DLD1 (cell line): ENCODE data around the gene UPK3BL2.
"Not testable (repeated sequence)": the region's sequence is repeated elsewhere in the genome, so short reads cannot be mapped to it uniquely, and the experiment has no call there.

Source experiments
- in situ Hi-C: cut with HindIII; loops from 2 replicates; pipeline ENCODE4 v1.10.0; 2017; ENCODE audit warnings: low sequenced_read_pairs

UPK3BL2 gene

GRCh38 chr7:102532127-102532526 lies 11.4 kb downstream of the UPK3BL2 start:
- in situ Hi-C loops, result not testable (repeated sequence)

- in situ Hi-C loops, result not testable (repeated sequence)
Measured at GRCh38 chr7:102531583-102531982, 11.9 kb downstream of the UPK3BL2 start.

- in situ Hi-C loops, result not testable (repeated sequence)
Measured at GRCh38 chr7:102527822-102528793, 15.4 kb downstream of the UPK3BL2 start.

- in situ Hi-C loops, result not testable (repeated sequence)
Measured at GRCh38 chr7:102527182-102527581, 16.3 kb downstream of the UPK3BL2 start.

GRCh38 chr7:102524803-102525202 lies 18.7 kb downstream of the UPK3BL2 start:
- in situ Hi-C loops, result not testable (repeated sequence)

- in situ Hi-C loops, result not testable (repeated sequence)
Measured at GRCh38 chr7:102520797-102521196, 22.7 kb downstream of the UPK3BL2 start.

- in situ Hi-C loops, result not testable (repeated sequence)
Measured at GRCh38 chr7:102517550-102518147, 25.8 kb downstream of the UPK3BL2 start, which contains the start of gene RASA4B. Gene RASA4B (minus strand): TSS chr7:102517777. CDS start chr7:102517710, 67 bp downstream.

GRCh38 chr7:102516951-102517350 lies 26.5 kb downstream of the UPK3BL2 start:
- in situ Hi-C loops, result not testable (repeated sequence)

GRCh38 chr7:102515889-102516288 lies 27.6 kb downstream of the UPK3BL2 start:
- in situ Hi-C loops, result not testable (repeated sequence)

- in situ Hi-C loops, result not testable (repeated sequence)
Measured at GRCh38 chr7:102514881-102515721, 28.4 kb downstream of the UPK3BL2 start.

GRCh38 chr7:102512642-102513221 lies 30.8 kb downstream of the UPK3BL2 start:
- in situ Hi-C loops, result not testable (repeated sequence)

- in situ Hi-C loops, result not testable (repeated sequence)
Measured at GRCh38 chr7:102511860-102512522, 31.5 kb downstream of the UPK3BL2 start.

- in situ Hi-C loops, result not testable (repeated sequence)
Measured at GRCh38 chr7:102510575-102510974, 32.9 kb downstream of the UPK3BL2 start.

- in situ Hi-C loops, result not testable (repeated sequence)
Measured at GRCh38 chr7:102507410-102508088, 35.9 kb downstream of the UPK3BL2 start.

GRCh38 chr7:102505298-102506185 lies 38.0 kb downstream of the UPK3BL2 start:
- in situ Hi-C loops, result not testable (repeated sequence)

GRCh38 chr7:102503141-102503540 lies 40.4 kb downstream of the UPK3BL2 start:
- in situ Hi-C loops, result not testable (repeated sequence)

- in situ Hi-C loops, result not testable (repeated sequence)
Measured at GRCh38 chr7:102498321-102498720, 45.2 kb downstream of the UPK3BL2 start.

GRCh38 chr7:102497308-102497707 lies 46.2 kb downstream of the UPK3BL2 start:
- in situ Hi-C loops, result not testable (repeated sequence)
